ENCODE measurements around the gene DOCK7. TPM values are rescaled to one million over a fixed set of nuclear protein-coding genes. Genes with fewer than 3 reads are reported as not detected.
"Not testable (repeated sequence)": the region's sequence is repeated elsewhere in the genome, so short reads cannot be mapped to it uniquely, and the experiment has no call there.

DOCK7 gene
- total and polyA plus RNA-seq, 4 experiments from 2014 or later: 4.3 to 20.8 (median 11.0) TPM

GRCh38 chr1:62717483-62717882 lies 29.3 kb upstream of the DOCK7 start:
- H3K9me3 Mint-ChIP-seq: no peaks in the 10 kb centered on the region
- peaks cover 0 to 2% of the 10 kb centered on the region in 2 donors for H3K27me3 Mint-ChIP-seq
- no peak overlapping the region for H3K27ac Mint-ChIP-seq
- H3K4me1 Mint-ChIP-seq: no peaks in the 10 kb centered on the region
- CTCF ChIA-PET (ENCODE audit: partially characterized antibody): no interaction called here
- no peak overlapping the region for H3K4me3 Mint-ChIP-seq
- Histone ChIP-seq H3K9me3 (ENCODE audit: control insufficient read depth in 1 of 2, low read length in 2 of 2) (no peaks in the 10 kb centered on the region), H3K27me3 (ENCODE audit: insufficient read depth, low read length) (no peaks in the 10 kb centered on the region), H3K4me1 (ENCODE audit: insufficient read depth, low read length) (no peaks in the 10 kb centered on the region), H3K4me3 (ENCODE audit: low read length in 2 of 2) (no peak overlapping the region), H3K36me3 (ENCODE audit: insufficient read depth, low read length) (no peaks in the 10 kb centered on the region), H3K27ac (ENCODE audit: low read depth, low read length) (no peak overlapping the region)
- H3K36me3 Mint-ChIP-seq: no peaks in the 10 kb centered on the region
- no peak for DNase-seq
- intact Hi-C loops (cut with micrococcal nuclease): no loop called here
- POLR2A ChIA-PET (ENCODE audit: partially characterized antibody): no interaction called here

GRCh38 chr1:62716397-62716796 lies 28.2 kb upstream of the DOCK7 start:
- DNase-seq: no peak
- H3K9me3 ChIP-seq (ENCODE audit: control insufficient read depth in 1 of 2, low read length in 2 of 2): no peaks in the 10 kb centered on the region
- CTCF ChIA-PET (ENCODE audit: partially characterized antibody): no interaction called here
- H3K27me3 ChIP-seq (ENCODE audit: insufficient read depth, low read length): no peaks in the 10 kb centered on the region
- Mint-ChIP-seq H3K27ac (no peak overlapping the region), H3K4me1 (no peaks in the 10 kb centered on the region), H3K27me3 (peaks cover 0 to 2% of the 10 kb centered on the region in 2 donors), H3K36me3 (no peaks in the 10 kb centered on the region), H3K9me3 (no peaks in the 10 kb centered on the region), H3K4me3 (no peak overlapping the region)
- POLR2A ChIA-PET (ENCODE audit: partially characterized antibody): no interaction called here
- intact Hi-C loops (cut with micrococcal nuclease): no loop called here
- no peak overlapping the region for H3K4me3 ChIP-seq (ENCODE audit: low read length in 2 of 2)
- no peaks in the 10 kb centered on the region for H3K36me3 ChIP-seq (ENCODE audit: insufficient read depth, low read length)
- no peaks in the 10 kb centered on the region for H3K4me1 ChIP-seq (ENCODE audit: insufficient read depth, low read length)
- H3K27ac ChIP-seq (ENCODE audit: low read depth, low read length): no peak overlapping the region

- no peaks in the 10 kb centered on the region for H3K9me3 Mint-ChIP-seq
- no peak overlapping the region for H3K4me3 Mint-ChIP-seq
Observed at GRCh38 chr1:62712336-62713243, 24.4 kb upstream of the DOCK7 start.

GRCh38 chr1:62707744-62708120 lies 19.5 kb upstream of the DOCK7 start:
- no peak overlapping the region for H3K27ac ChIP-seq (ENCODE audit: low read depth, low read length)
- Mint-ChIP-seq H3K27ac (no peak overlapping the region), H3K4me1 (peaks cover 0 to 2% (median 0%) of the 10 kb centered on the region in 4 donors), H3K4me3 (no peak overlapping the region), H3K9me3 (peaks cover 0 to 7% (median under 1%) of the 10 kb centered on the region in 8 donors), H3K36me3 (no peaks in the 10 kb centered on the region), H3K27me3 (no peaks in the 10 kb centered on the region)
- no peak overlapping the region for H3K4me3 ChIP-seq (ENCODE audit: low read length in 2 of 2)
- H3K27me3 ChIP-seq (ENCODE audit: insufficient read depth, low read length): no peaks in the 10 kb centered on the region
- no peaks in the 10 kb centered on the region for H3K9me3 ChIP-seq (ENCODE audit: control insufficient read depth in 1 of 2, low read length in 2 of 2)
- DNase-seq: no peak
- H3K36me3 ChIP-seq (ENCODE audit: insufficient read depth, low read length): no peaks in the 10 kb centered on the region
- ChIA-PET POLR2A (ENCODE audit: partially characterized antibody) (no interaction called here), CTCF (ENCODE audit: partially characterized antibody) (no interaction called here)
- intact Hi-C loops (cut with micrococcal nuclease): no loop called here
- no peaks in the 10 kb centered on the region for H3K4me1 ChIP-seq (ENCODE audit: insufficient read depth, low read length)

More at GRCh38 chr1:62712336-62713243, 24.4 kb upstream of the DOCK7 start:
- no peaks in the 10 kb centered on the region for H3K27me3 Mint-ChIP-seq
- no peak overlapping the region for H3K27ac ChIP-seq (ENCODE audit: low read depth, low read length)
- no peaks in the 10 kb centered on the region for H3K4me1 ChIP-seq (ENCODE audit: insufficient read depth, low read length)
- no peak for DNase-seq
- H3K36me3 ChIP-seq (ENCODE audit: insufficient read depth, low read length): no peaks in the 10 kb centered on the region
- H3K4me1 Mint-ChIP-seq: peaks cover 0 to 2% (median 0%) of the 10 kb centered on the region in 4 donors
- no peaks in the 10 kb centered on the region for H3K27me3 ChIP-seq (ENCODE audit: insufficient read depth, low read length)
- no peak overlapping the region for H3K4me3 ChIP-seq (ENCODE audit: low read length in 2 of 2)
- CTCF ChIA-PET (ENCODE audit: partially characterized antibody): interaction anchor here (0.6 to 1.1 kb wide), 3 partner anchors 10 to 1951 kb away, joined by 3 to 6 read pairs (median 3); no protein-coding TSS in a partner anchor
- intact Hi-C loops (cut with micrococcal nuclease): no loop called here
- no peaks in the 10 kb centered on the region for H3K36me3 Mint-ChIP-seq
- POLR2A ChIA-PET (ENCODE audit: partially characterized antibody): no interaction called here
- H3K27ac Mint-ChIP-seq: no peak overlapping the region
- no peaks in the 10 kb centered on the region for H3K9me3 ChIP-seq (ENCODE audit: control insufficient read depth in 1 of 2, low read length in 2 of 2)

GRCh38 chr1:62706985-62707743 lies 19.0 kb upstream of the DOCK7 start:
- no peaks in the 10 kb centered on the region for H3K9me3 ChIP-seq (ENCODE audit: control insufficient read depth in 1 of 2, low read length in 2 of 2)
- H3K9me3 Mint-ChIP-seq: peaks cover 0 to 7% (median under 1%) of the 10 kb centered on the region in 8 donors
- no peaks in the 10 kb centered on the region for H3K27me3 ChIP-seq (ENCODE audit: insufficient read depth, low read length)
- POLR2A ChIA-PET (ENCODE audit: partially characterized antibody): no interaction called here
- no peak overlapping the region for H3K4me3 ChIP-seq (ENCODE audit: low read length in 2 of 2)
- DNase-seq: no peak
- peak overlapping the region in 1 of 7 donors; percentile 74 for H3K27ac Mint-ChIP-seq
- no peaks in the 10 kb centered on the region for H3K27me3 Mint-ChIP-seq
- no peaks in the 10 kb centered on the region for H3K4me1 ChIP-seq (ENCODE audit: insufficient read depth, low read length)
- CTCF ChIA-PET (ENCODE audit: partially characterized antibody): no interaction called here
- H3K4me1 Mint-ChIP-seq: peaks cover 0 to 2% (median 0%) of the 10 kb centered on the region in 4 donors
- H3K36me3 Mint-ChIP-seq: no peaks in the 10 kb centered on the region
- intact Hi-C loops (cut with micrococcal nuclease): no loop called here
- H3K27ac ChIP-seq (ENCODE audit: low read depth, low read length): no peak overlapping the region
- H3K36me3 ChIP-seq (ENCODE audit: insufficient read depth, low read length): no peaks in the 10 kb centered on the region
- H3K4me3 Mint-ChIP-seq: no peak overlapping the region

- H3K36me3 ChIP-seq (ENCODE audit: insufficient read depth, low read length); H3K9me3 Mint-ChIP-seq; H3K36me3 Mint-ChIP-seq; H3K27me3 ChIP-seq (ENCODE audit: insufficient read depth, low read length); H3K4me3 ChIP-seq (ENCODE audit: low read length in 2 of 2); H3K4me3 Mint-ChIP-seq; intact Hi-C loops (cut with micrococcal nuclease); H3K9me3 ChIP-seq (ENCODE audit: control insufficient read depth in 1 of 2, low read length in 2 of 2); H3K4me1 ChIP-seq (ENCODE audit: insufficient read depth, low read length); H3K27ac ChIP-seq (ENCODE audit: low read depth, low read length); H3K27ac Mint-ChIP-seq; CTCF ChIA-PET (ENCODE audit: partially characterized antibody); DNase-seq; H3K27me3 Mint-ChIP-seq; H3K4me1 Mint-ChIP-seq: not testable (repeated sequence)
- POLR2A ChIA-PET (ENCODE audit: partially characterized antibody): interaction anchor here (1.2 kb wide), 1 partner anchor 9 kb away, joined by 3 read pairs; the partner anchor contains the start of gene DOCK7
Observed at GRCh38 chr1:62698161-62698560, 10.0 kb upstream of the DOCK7 start.

GRCh38 chr1:62694479-62694878 lies 6.3 kb upstream of the DOCK7 start:
- H3K4me1 ChIP-seq (ENCODE audit: insufficient read depth, low read length); H3K4me3 ChIP-seq (ENCODE audit: low read length in 2 of 2); H3K27ac Mint-ChIP-seq; H3K36me3 ChIP-seq (ENCODE audit: insufficient read depth, low read length); POLR2A ChIA-PET (ENCODE audit: partially characterized antibody); H3K27me3 Mint-ChIP-seq; intact Hi-C loops (cut with micrococcal nuclease); DNase-seq; H3K36me3 Mint-ChIP-seq; H3K9me3 Mint-ChIP-seq; H3K27me3 ChIP-seq (ENCODE audit: insufficient read depth, low read length); CTCF ChIA-PET (ENCODE audit: partially characterized antibody); H3K9me3 ChIP-seq (ENCODE audit: control insufficient read depth in 1 of 2, low read length in 2 of 2); H3K27ac ChIP-seq (ENCODE audit: low read depth, low read length); H3K4me3 Mint-ChIP-seq: not testable (repeated sequence)
- H3K4me1 Mint-ChIP-seq: peaks cover 2 to 10% (median 5%) of the 10 kb centered on the region in 4 donors

Measured in CD4-positive, alpha-beta memory T cell (primary cell).